Fibroblast of pulmonary artery (primary cell): Measurements from ENCODE around the gene FAM117B.
"Not testable (repeated sequence)": the region's sequence is repeated elsewhere in the genome, so short reads cannot be mapped to it uniquely, and the experiment has no call there.

ENCODE experiments used
- DNase-seq: peaks from one replicate; pipeline ENCODE4 v3.0.0-alpha.2; 2010; ENCODE audit warnings: low read depth
- H3K4me3 ChIP-seq: replicated peaks from 2 replicates; pipeline ENCODE4 v1.5.1; 2011; ENCODE audit warnings: low read depth, mild to moderate bottlenecking, control low read depth, low read length, moderate library complexity
- TF ChIP-seq, protein P1 (sequence below): IDR thresholded peaks from 2 replicates; pipeline ENCODE4 v1.5.1; 2011; ENCODE audit warnings: mild to moderate bottlenecking, control low read depth, low read length, inconsistent platforms; ENCODE audit errors: missing control alignments

Gene FAM117B

DNA sequence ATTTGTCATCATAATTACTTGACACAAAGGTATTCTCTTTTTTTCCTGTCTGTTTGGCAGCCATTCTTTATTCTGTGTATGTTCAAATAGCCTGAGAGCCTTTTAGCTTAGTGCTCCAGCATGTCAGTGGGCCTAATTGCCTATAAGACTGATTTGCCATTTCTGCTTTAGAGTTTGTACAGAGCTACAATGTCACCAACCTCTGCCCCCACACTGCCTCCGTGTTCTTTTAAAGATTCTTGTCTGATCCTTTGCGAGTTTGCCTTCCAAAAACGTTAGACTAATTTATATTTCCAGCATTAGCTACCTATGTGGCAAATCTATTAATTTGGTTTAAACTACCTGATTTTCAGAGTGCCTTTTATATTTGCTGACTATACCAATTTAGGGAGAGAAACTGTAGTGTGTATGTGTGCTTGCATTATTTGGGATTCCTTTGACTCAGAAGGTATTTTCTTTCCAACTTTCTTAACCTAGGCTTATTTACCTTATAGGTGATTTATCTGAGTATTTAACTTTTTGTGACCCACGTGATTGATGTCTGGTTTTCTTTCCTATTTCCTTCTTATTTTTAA, 70.8 kb downstream of the FAM117B start:
- TF ChIP-seq, protein P1, sequence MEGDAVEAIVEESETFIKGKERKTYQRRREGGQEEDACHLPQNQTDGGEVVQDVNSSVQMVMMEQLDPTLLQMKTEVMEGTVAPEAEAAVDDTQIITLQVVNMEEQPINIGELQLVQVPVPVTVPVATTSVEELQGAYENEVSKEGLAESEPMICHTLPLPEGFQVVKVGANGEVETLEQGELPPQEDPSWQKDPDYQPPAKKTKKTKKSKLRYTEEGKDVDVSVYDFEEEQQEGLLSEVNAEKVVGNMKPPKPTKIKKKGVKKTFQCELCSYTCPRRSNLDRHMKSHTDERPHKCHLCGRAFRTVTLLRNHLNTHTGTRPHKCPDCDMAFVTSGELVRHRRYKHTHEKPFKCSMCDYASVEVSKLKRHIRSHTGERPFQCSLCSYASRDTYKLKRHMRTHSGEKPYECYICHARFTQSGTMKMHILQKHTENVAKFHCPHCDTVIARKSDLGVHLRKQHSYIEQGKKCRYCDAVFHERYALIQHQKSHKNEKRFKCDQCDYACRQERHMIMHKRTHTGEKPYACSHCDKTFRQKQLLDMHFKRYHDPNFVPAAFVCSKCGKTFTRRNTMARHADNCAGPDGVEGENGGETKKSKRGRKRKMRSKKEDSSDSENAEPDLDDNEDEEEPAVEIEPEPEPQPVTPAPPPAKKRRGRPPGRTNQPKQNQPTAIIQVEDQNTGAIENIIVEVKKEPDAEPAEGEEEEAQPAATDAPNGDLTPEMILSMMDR = no peak
- no peak for DNase-seq
- no peak overlapping the region for H3K4me3 ChIP-seq

DNA sequence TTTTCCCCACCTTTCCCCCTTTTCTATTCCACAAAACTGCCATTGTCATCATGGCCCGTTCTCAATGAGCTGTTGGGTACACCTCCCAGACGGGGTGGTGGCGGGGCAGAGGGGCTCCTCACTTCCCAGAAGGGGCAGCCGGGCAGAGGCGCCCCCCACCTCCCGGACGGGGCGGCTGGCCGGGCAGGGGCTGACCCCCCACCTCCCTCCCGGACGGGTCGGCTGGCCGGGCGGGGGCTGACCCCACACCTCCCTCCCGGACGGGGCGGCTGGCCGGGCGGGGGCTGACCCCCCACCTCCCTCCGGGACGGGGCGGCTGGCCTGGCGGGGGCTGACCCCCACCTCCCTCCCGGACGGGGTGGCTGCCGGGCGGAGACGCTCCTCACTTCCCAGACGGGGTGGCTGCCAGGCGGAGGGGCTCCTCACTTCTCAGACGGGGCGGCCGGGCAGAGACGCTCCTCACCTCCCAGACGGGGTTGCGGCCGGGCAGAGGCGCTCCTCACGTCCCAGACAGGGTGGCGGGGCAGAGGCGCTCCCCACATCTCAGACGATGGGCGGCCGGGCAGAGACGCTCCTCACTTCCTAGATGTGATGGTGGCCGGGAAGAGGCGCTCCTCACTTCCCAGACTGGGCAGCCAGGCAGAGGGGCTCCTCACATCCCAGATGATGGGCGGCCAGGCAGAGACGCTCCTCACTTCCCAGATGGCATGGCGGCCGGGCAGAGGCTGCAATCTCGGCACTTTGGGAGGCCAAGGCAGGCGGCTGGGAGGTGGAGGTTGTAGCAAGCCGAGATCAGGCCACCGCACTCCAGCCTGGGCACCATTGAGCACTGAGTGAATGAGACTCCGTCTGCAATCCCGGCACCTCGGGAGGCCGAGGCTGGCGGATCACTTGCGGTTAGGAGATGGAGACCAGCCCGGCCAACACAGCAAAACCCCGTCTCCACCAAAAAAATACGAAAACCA, 80.5 kb downstream of the FAM117B start:
- not testable (repeated sequence) for DNase-seq, H3K4me3 ChIP-seq

DNA sequence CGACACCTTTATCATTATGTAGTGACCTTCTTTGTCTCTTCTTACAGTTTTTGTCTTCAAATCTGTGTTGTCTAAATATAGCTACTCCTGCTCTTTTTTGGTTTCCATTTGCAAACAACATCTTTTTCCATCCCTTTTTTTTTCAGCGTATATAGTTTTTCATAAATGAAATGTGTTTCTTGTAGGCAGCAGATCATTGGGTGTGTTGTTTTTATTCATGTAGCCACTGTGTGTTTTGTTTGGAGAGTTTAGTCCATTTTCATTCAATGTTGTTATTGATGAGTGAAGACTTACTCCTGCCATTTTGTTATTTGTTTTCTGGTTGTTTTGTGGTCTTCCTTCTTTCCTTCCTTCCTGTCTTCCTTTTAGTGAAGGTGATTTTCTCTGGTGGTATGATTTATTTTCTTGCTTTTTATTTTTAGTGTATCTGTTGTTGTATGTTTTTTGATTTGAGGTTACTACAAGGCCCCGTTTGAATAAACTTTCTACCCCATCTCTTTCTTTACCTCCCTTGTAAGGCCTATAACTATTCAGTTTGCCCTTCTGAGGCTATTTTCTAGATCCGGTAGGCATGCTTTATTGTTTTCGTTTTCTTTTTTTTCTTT, 81.4 kb downstream of the FAM117B start:
- DNase-seq = no peak
- TF ChIP-seq, protein P1 = no peak
- H3K4me3 ChIP-seq = no peak overlapping the region

DNA sequence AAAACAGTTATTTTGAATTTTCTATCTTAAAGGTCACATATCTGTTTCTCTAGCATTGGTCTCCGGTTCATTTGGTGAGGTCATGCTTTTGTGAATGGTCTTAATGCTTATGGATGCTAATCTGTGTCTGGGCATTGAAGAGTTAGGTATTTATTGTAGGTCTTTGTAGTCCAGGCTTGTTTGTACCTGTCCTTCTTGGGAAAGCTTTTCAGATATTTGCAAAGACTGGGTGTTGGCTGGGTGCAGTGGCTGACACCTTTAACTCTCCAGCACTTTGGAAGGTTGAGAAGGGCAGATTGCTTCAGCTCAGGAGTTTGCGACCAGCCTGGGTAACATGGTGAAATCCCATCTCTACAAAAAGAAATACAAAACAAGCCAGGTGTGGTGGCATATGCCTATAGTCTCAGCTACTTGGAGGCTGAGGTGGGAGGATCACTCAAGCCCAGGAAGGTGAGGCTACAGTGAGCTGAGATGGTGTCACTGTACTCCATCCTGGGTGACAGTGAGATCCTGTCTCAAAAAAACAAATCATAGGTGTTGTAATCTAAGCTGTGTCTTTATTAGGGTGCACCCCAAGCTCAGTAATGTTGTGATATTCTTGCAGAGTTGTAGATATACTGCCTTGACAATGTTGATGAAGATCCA, 82.3 kb downstream of the FAM117B start:
- TF ChIP-seq, protein P1 = no peak
- no peak overlapping the region for H3K4me3 ChIP-seq
- no peak for DNase-seq

DNA sequence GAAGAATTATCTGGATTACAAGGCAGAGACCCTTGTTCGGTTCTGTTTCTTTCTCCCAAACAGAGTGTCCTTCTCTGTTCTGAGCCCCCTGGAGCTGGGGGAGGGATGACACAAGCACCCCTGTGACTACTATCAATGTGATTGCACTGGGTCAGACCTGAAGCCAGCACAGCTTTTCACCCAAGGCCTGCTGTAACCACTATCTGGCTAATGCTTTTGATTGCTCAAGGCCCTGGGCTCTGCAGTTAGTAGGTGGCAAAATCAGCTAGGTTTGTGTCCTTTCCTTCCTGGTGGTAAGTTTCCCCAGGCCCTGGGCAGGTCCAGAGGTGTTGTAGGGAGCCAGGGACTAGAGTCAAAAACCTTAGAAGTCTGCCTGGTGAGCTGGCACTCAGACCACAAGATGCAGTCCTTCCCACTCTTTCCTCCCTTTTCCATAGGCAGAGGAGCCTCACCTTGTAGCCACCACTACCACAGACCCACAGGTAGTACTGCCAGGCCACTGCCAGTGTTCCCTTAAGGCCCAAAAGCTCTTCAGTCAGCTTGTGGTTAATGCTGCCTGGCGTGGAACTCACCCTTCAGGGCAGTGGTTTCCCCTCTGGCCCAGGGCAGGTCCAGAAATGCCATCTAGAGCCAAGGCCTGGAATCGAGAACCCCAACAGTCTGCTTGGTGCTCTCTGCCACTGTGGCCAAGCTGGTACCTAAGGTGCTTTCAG, 83.0 kb downstream of the FAM117B start:
- DNase-seq = no peak
- H3K4me3 ChIP-seq = no peak overlapping the region
- TF ChIP-seq, protein P1 = no peak

DNA sequence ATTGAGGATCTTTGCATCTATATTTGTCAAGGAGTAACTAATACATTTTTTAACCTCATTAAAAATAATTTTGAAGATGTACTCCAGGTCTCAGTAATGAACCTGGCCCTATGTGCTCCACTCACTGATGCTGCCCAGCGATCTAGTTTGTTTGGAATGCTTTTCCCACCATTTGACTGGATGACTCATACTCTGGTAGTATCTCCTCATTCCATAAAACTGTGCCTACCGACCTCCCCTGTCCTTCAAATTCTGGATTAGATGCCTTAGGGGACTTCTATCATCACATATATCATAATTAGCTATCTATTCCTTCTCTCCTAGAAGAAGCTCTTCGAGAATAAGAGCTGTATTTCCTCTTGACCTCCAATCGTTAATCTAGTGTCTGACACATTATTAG, 83.8 kb downstream of the FAM117B start:
- TF ChIP-seq, protein P1 = no peak
- no peak overlapping the region for H3K4me3 ChIP-seq
- DNase-seq = peak; percentile 28
